Erythroblast (primary cell): ENCODE measurements around the gene ARHGAP26.

Source experiments
- GATA1 ChIP-seq: IDR thresholded peaks from 2 replicates; pipeline ENCODE4 v1.6.1; 2011; ENCODE audit warnings: low read depth, mild to moderate bottlenecking, control low read depth, low read length, moderate library complexity
- POLR2A ChIP-seq: IDR thresholded peaks from 2 replicates; pipeline ENCODE4 v1.6.1; 2011; ENCODE audit warnings: mild to moderate bottlenecking, low read length

- TF ChIP-seq POLR2A, result no peak
- TF ChIP-seq GATA1, result no peak
Measured at GRCh38 chr5:143165049-143165880, 395.1 kb downstream of the ARHGAP26 start.
